ENCODE measurements around the gene DHFR2. TPM values are rescaled to one million over a fixed set of nuclear protein-coding genes. Genes with fewer than 3 reads are reported as not detected.

Gene DHFR2
- total RNA-seq, 1 donor from 2014 or later, result 11.1 TPM

GRCh38 chr3:94012185-94012584 is 50.5 kb downstream of the DHFR2 start:
- peaks cover 23% of the 10 kb centered on the region for H3K36me3 Mint-ChIP-seq (ENCODE audit: low read depth)
- H3K27me3 Mint-ChIP-seq (ENCODE audit: low read depth), result no peaks in the 10 kb centered on the region
- peak overlapping the region; percentile 88 for H3K27ac Mint-ChIP-seq
- intact Hi-C loops (cut with micrococcal nuclease), result loop anchor here (1.0 to 2.0 kb wide), 2 partner anchors 25 to 57 kb away; no protein-coding TSS in a partner anchor
- H3K9me3 Mint-ChIP-seq, result peaks cover 10% of the 10 kb centered on the region
- H3K4me3 Mint-ChIP-seq (ENCODE audit: low read depth), result peak overlapping the region; percentile 48
- peaks cover 61% of the 10 kb centered on the region for H3K4me1 Mint-ChIP-seq (ENCODE audit: low read depth)
- DNase-seq (ENCODE audit: low spot score), result no peak

- H3K4me3 Mint-ChIP-seq (ENCODE audit: low read depth), result peak overlapping the region; percentile 48
- DNase-seq (ENCODE audit: low spot score), result no peak
These were observed 51.4 kb downstream of the DHFR2 start for GRCh38 chr3:94011233-94011711.

GRCh38 chr3:94009608-94010007 is 53.1 kb downstream of the DHFR2 start:
- H3K27me3 Mint-ChIP-seq (ENCODE audit: low read depth), result no peaks in the 10 kb centered on the region
- peaks cover 60% of the 10 kb centered on the region for H3K4me1 Mint-ChIP-seq (ENCODE audit: low read depth)
- H3K27ac Mint-ChIP-seq, result peak overlapping the region; percentile 13
- H3K9me3 Mint-ChIP-seq, result peaks cover 6% of the 10 kb centered on the region
- no peak overlapping the region for H3K4me3 Mint-ChIP-seq (ENCODE audit: low read depth)
- H3K36me3 Mint-ChIP-seq (ENCODE audit: low read depth), result peaks cover 24% of the 10 kb centered on the region
- intact Hi-C loops (cut with micrococcal nuclease), result loop anchor here (2.0 kb wide), 1 partner anchor 37 kb away; the partner anchor contains the start of gene PROS1
- no peak for DNase-seq (ENCODE audit: low spot score)

More at GRCh38 chr3:94011233-94011711, 51.4 kb downstream of the DHFR2 start:
- H3K9me3 Mint-ChIP-seq, result peaks cover 12% of the 10 kb centered on the region
- peak overlapping the region; percentile 88 for H3K27ac Mint-ChIP-seq
- H3K4me1 Mint-ChIP-seq (ENCODE audit: low read depth), result peaks cover 66% of the 10 kb centered on the region
- intact Hi-C loops (cut with micrococcal nuclease), result loop anchor here (1.0 to 2.0 kb wide), 3 partner anchors 31 to 52 kb away; partner anchors contain the start of genes ARL13B, NSUN3 and PROS1
- H3K27me3 Mint-ChIP-seq (ENCODE audit: low read depth), result no peaks in the 10 kb centered on the region
- peaks cover 30% of the 10 kb centered on the region for H3K36me3 Mint-ChIP-seq (ENCODE audit: low read depth)

- Mint-ChIP-seq H3K4me1 (ENCODE audit: low read depth) (peaks cover 59% of the 10 kb centered on the region), H3K27me3 (ENCODE audit: low read depth) (no peaks in the 10 kb centered on the region), H3K9me3 (peaks cover 6% of the 10 kb centered on the region), H3K36me3 (ENCODE audit: low read depth) (peaks cover 21% of the 10 kb centered on the region), H3K4me3 (ENCODE audit: low read depth) (no peak overlapping the region), H3K27ac (no peak overlapping the region)
- intact Hi-C loops (cut with micrococcal nuclease), result no loop called here
- no peak for DNase-seq (ENCODE audit: low spot score)
These were observed 54.5 kb downstream of the DHFR2 start for GRCh38 chr3:94008253-94008652.

Other genes with a start within 250 kb of the DHFR2 start
- gene PROS1, start 89.0 kb downstream of the DHFR2 start, total RNA-seq, result 1.7 and 2.3 TPM in 2 replicates
- 13.4 and 17.4 TPM in 2 replicates for gene ARL13B, start 82.8 kb downstream of the DHFR2 start, total RNA-seq
- gene STX19, start 34.3 kb downstream of the DHFR2 start, total RNA-seq, result not detected in 2 replicates
- gene NSUN3, start 145 bp upstream of the DHFR2 start, total RNA-seq, result 20.4 and 21.4 TPM in 2 replicates